Posterior vena cava (tissue), 2 donors: ENCODE data around the gene SLC25A23. TPM values are rescaled to one million over a fixed set of nuclear protein-coding genes. Genes with fewer than 3 reads are reported as not detected.
A peak's percentile ranks its signal among the peaks of the same experiment; 100 is the strongest.

Experiments used
- DNase-seq: peaks from one replicate; pipeline ENCODE4 v3.0.0-alpha.2; 2020; ENCODE audit warnings: low spot score
- intact Hi-C, 2 donors: fragments of 100-400 bp; cut with DNase I; formaldehyde crosslinking; loops; one replicate each; pipeline versions ENCODE4 v1.14.1 to v1.14.2; 2022 to 2023
- total RNA-seq, 2 donors: library from RNA; stranded (reverse); fragmentation: NEBNext Ultra II Directional; extraction: Animal tissue kit (Norgen Biotek cat#: 25700); gene quantifications; one replicate each; pipeline ENCODE4 v1.2.1, GENCODE V29; 2021
- donor health status: DM: yes; HTN: yes; CAD: no.
- donor health status: DM: yes; HTN: yes; CAD: no.

Gene SLC25A23
- total RNA-seq, 2 donors from 2014 or later = 51.5 to 62.1 TPM

- DNase-seq = no peak
- intact Hi-C loops = loop anchor here in 1 of 2 donors (5.0 kb wide), 1 partner anchor 1147 kb away; no protein-coding TSS in a partner anchor
Observed at GRCh38 chr19:6464070-6464873, 4.7 kb upstream of the SLC25A23 start, which contains the start of gene CRB3. Gene CRB3 (plus strand): TSS chr19:6464271. CDS start chr19:6464702, 431 bp downstream.

GRCh38 chr19:6460099-6460884 is 700 bp upstream of the SLC25A23 start:
- peak; percentile 99 for DNase-seq
- intact Hi-C loops = loop anchor here in 1 of 2 donors (5.0 kb wide), 1 partner anchor 1143 kb away; no protein-coding TSS in a partner anchor

GRCh38 chr19:6458695-6459261 is 814 bp downstream of the SLC25A23 start:
- intact Hi-C loops = no loop called here
- no peak for DNase-seq

- intact Hi-C loops = no loop called here
- no peak for DNase-seq
Observed at GRCh38 chr19:6457958-6458694, 1.5 kb downstream of the SLC25A23 start.

GRCh38 chr19:6455924-6456323 is 3.7 kb downstream of the SLC25A23 start:
- DNase-seq = no peak
- intact Hi-C loops = no loop called here

GRCh38 chr19:6453951-6454565 is 5.5 kb downstream of the SLC25A23 start:
- intact Hi-C loops = no loop called here
- DNase-seq = no peak

- intact Hi-C loops = no loop called here
- no peak for DNase-seq
Observed at GRCh38 chr19:6452899-6453298, 6.7 kb downstream of the SLC25A23 start.

- no peak for DNase-seq
- intact Hi-C loops = no loop called here
Observed at GRCh38 chr19:6452223-6452614, 7.4 kb downstream of the SLC25A23 start.

GRCh38 chr19:6451583-6452222 is 7.9 kb downstream of the SLC25A23 start:
- intact Hi-C loops = no loop called here
- DNase-seq = no peak

- no peak for DNase-seq
- intact Hi-C loops = no loop called here
Observed at GRCh38 chr19:6450166-6450565, 9.4 kb downstream of the SLC25A23 start.

- DNase-seq = no peak
- intact Hi-C loops = no loop called here
Observed at GRCh38 chr19:6448045-6448444, 11.5 kb downstream of the SLC25A23 start.

GRCh38 chr19:6446452-6446851 is 13.1 kb downstream of the SLC25A23 start:
- intact Hi-C loops = no loop called here

GRCh38 chr19:6443986-6444385 is 15.6 kb downstream of the SLC25A23 start:
- DNase-seq = no peak
- intact Hi-C loops = no loop called here

More at GRCh38 chr19:6446452-6446851, 13.1 kb downstream of the SLC25A23 start:
- no peak for DNase-seq

GRCh38 chr19:6442087-6442688 is 17.4 kb downstream of the SLC25A23 start:
- intact Hi-C loops = no loop called here

GRCh38 chr19:6440905-6441304 is 18.7 kb downstream of the SLC25A23 start:
- intact Hi-C loops = no loop called here
- no peak for DNase-seq

More at GRCh38 chr19:6442087-6442688, 17.4 kb downstream of the SLC25A23 start:
- DNase-seq = no peak

- intact Hi-C loops = no loop called here
- no peak for DNase-seq
Observed at GRCh38 chr19:6439743-6440142, 19.8 kb downstream of the SLC25A23 start.

- intact Hi-C loops = no loop called here
- DNase-seq = no peak
Observed at GRCh38 chr19:6433663-6434062, 25.9 kb downstream of the SLC25A23 start, which contains the start of gene SLC25A41. Gene SLC25A41 (minus strand): TSS chr19:6433763. CDS start chr19:6433693, 70 bp downstream.

GRCh38 chr19:6433165-6433564 is 26.4 kb downstream of the SLC25A23 start:
- intact Hi-C loops = no loop called here
- DNase-seq = no peak
